Esophagus muscularis mucosa (tissue), 4 donors: ENCODE measurements around the gene ARID3A. TPM values are rescaled to one million over a fixed set of nuclear protein-coding genes. Genes with fewer than 3 reads are reported as not detected.

Experiments used
- DNase-seq: peaks from one replicate; pipeline ENCODE4 v3.0.0-alpha.2; 2017; ENCODE audit errors: extremely low spot score
- H3K27ac ChIP-seq, 4 donors: fragments of 200-600 bp; sonication (generic); replicated peaks in 1 of 4; 1 replicate in 3 of 4; 2 replicates in 1 of 4; pipeline ENCODE4 v1.5.1; 2016 to 2019; ENCODE audit warnings: mild to moderate bottlenecking in 1 of 4
- H3K27me3 ChIP-seq, 4 donors: fragments of 200-600 bp; sonication (generic); one replicate each; pipeline versions ENCODE4 v1.5.1 to v1.6.0; 2016 to 2019
- H3K36me3 ChIP-seq, 4 donors: fragments of 200-600 bp; sonication (generic); one replicate each; pipeline ENCODE4 v1.5.1; 2016 to 2019
- H3K4me1 ChIP-seq, 4 donors: fragments of 200-600 bp; sonication (generic); one replicate each; pipeline ENCODE4 v1.5.1; 2016 to 2019
- H3K4me3 ChIP-seq, 4 donors: fragments of 200-600 bp; sonication (generic); 1 replicate in 2 of 4; 2 replicates in 2 of 4; pipeline ENCODE4 v1.5.1; 2016 to 2019; ENCODE audit warnings: mild to moderate bottlenecking in 4 of 4, moderate library complexity in 1 of 4
- H3K9me3 ChIP-seq, 4 donors: fragments of 200-600 bp; sonication (generic); 1 replicate in 3 of 4; 2 replicates in 1 of 4; pipeline ENCODE4 v1.5.1; 2016 to 2019
- EP300 ChIP-seq: sonication (generic); formaldehyde crosslinking; IDR thresholded peaks from one replicate; pipeline ENCODE4 v1.6.1; 2017; ENCODE audit warnings: antibody characterized with exemption
- POLR2A ChIP-seq: fragments of 450-650 bp; IDR thresholded peaks from one replicate; pipeline ENCODE4 v1.6.1; 2017; ENCODE audit warnings: antibody characterized with exemption, moderate library complexity, mild to moderate bottlenecking, low read depth
- POLR2AphosphoS5 ChIP-seq, 2 donors: sonication (generic); formaldehyde crosslinking; IDR thresholded peaks; one replicate each; pipeline ENCODE4 v1.6.1; 2017; ENCODE audit warnings: antibody characterized with exemption in 2 of 2
- WGBS: methylation state at CpG from one replicate; pipeline ENCODE4 v1.1.5; 2018; 5-methylcytosine and 5-hydroxymethylcytosine counted together
- intact Hi-C: fragments of 100-400 bp; cut with DNase I; formaldehyde crosslinking; loops from one replicate; pipeline ENCODE4 v1.15.1; 2023
- total RNA-seq, 4 donors: library from RNA; depleted of rRNA; stranded (reverse); fragments of >200 nt; gene quantifications; one replicate each; pipeline versions ENCODE4 v1.1.0 to v1.2.1, GENCODE V29; 2016
- TF ChIP-seq, protein P1 (sequence below), 3 experiments: fragments of 200-600 bp in 2 of 3; fragments of 450-650 bp in 1 of 3; sonication (generic) in 2 of 3; IDR thresholded peaks; one replicate each; pipeline ENCODE4 v1.5.1; 2017 to 2019; ENCODE audit warnings: antibody characterized with exemption in 3 of 3, mild to moderate bottlenecking in 2 of 3, moderate library complexity in 1 of 3

ARID3A gene
- total RNA-seq, 4 donors from 2014 or later = 2.9 to 8.4 (median 5.0) TPM

DNA sequence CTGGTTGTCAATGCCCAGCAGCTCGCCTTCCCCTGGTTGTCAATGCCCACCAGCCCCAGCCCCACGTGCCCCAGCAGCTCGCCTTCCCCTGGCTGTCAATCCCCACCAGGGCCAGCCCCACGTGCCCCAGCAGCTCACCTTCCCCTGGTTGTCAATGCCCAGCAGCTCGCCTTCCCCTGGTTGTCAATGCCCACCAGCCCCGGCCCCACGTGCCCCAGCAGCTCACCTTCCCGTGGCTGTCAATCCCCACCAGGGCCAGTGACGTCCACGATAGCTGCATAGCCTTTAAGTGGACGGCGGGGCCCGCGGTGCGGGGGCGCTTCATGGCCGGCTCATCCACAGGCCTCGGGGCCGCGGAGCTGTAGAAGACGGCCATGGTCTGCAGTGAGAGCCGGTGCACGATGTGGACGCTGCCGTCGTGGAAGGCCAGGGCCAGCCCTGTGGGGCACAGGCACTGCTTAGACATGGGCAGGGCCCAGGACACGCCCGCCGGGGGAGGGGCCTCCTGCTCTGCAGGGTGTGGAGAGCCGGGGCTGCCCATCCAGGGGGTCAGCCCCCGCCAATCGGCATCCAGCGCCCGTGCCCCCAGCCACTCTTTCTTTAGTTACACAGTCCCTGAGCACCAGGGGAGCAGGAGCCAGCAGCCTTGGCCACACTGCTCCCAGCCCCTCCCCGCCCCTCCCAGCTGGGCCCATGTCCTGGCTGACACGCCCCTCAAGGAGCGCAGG, 46.0 kb upstream of the ARID3A start:
- peaks cover 45 to 98% (median 87%) of the 10 kb centered on the region in 4 donors for H3K36me3 ChIP-seq
- TF ChIP-seq POLR2AphosphoS5 (IDR thresholded peaks at IDR 0.05) (no peak), EP300 (no peak), POLR2A (no peak)
- TF ChIP-seq, protein P1, sequence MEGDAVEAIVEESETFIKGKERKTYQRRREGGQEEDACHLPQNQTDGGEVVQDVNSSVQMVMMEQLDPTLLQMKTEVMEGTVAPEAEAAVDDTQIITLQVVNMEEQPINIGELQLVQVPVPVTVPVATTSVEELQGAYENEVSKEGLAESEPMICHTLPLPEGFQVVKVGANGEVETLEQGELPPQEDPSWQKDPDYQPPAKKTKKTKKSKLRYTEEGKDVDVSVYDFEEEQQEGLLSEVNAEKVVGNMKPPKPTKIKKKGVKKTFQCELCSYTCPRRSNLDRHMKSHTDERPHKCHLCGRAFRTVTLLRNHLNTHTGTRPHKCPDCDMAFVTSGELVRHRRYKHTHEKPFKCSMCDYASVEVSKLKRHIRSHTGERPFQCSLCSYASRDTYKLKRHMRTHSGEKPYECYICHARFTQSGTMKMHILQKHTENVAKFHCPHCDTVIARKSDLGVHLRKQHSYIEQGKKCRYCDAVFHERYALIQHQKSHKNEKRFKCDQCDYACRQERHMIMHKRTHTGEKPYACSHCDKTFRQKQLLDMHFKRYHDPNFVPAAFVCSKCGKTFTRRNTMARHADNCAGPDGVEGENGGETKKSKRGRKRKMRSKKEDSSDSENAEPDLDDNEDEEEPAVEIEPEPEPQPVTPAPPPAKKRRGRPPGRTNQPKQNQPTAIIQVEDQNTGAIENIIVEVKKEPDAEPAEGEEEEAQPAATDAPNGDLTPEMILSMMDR (IDR thresholded peaks at IDR 0.05) = no peak
- H3K27ac ChIP-seq = no peak overlapping the region
- no peaks in the 10 kb centered on the region for H3K4me1 ChIP-seq
- no peaks in the 10 kb centered on the region for H3K27me3 ChIP-seq
- WGBS = 86% methylated on average over 18 of the region's 37 CpGs
- no peak for DNase-seq
- intact Hi-C loops = no loop called here
- no peak overlapping the region for H3K4me3 ChIP-seq
- H3K9me3 ChIP-seq = no peaks in the 10 kb centered on the region

DNA sequence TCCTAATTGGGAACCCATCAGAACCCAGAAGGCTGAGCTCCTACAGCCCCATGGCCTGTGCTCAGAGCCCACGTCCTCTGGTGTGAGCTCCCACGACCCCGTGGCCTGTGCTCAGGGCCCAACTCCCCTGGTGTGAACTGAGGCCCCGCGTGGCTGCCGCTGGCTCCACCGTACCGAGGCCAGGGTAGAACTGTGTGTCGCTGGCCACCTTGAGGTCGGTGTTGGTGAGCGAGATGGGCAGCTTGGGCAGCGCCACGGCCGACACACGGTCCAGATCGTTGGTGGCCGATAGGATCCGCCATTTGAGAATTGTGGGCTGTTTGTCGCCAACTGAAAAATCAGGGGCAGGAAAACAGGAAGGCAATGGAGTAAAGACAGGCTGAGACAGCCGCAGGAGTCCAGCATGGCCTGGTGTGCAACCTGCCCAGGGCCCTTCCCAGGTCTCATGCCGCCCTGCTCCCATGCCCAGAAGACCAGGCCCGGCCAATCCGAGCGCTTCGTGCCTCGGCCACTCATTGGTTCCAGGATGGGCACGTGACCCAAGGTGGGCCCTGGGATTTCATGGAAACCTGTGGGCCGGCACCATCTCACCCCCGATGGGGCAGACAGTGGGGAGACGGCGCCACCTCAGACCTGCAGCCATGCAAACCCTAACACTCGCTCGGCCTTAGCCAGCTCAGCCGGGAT, 44.3 kb upstream of the ARID3A start:
- Histone ChIP-seq H3K27me3 (no peaks in the 10 kb centered on the region), H3K9me3 (no peaks in the 10 kb centered on the region), H3K4me1 (no peaks in the 10 kb centered on the region), H3K36me3 (peaks cover 53 to 98% (median 87%) of the 10 kb centered on the region in 4 donors), H3K4me3 (no peak overlapping the region), H3K27ac (no peak overlapping the region)
- intact Hi-C loops = no loop called here
- no peak for DNase-seq
- TF ChIP-seq, protein P1 (IDR thresholded peaks at IDR 0.05) = no peak
- TF ChIP-seq POLR2AphosphoS5 (IDR thresholded peaks at IDR 0.05) (no peak), EP300 (no peak), POLR2A (no peak)
- WGBS = 96% methylated on average over 31 of the region's 34 CpGs

DNA sequence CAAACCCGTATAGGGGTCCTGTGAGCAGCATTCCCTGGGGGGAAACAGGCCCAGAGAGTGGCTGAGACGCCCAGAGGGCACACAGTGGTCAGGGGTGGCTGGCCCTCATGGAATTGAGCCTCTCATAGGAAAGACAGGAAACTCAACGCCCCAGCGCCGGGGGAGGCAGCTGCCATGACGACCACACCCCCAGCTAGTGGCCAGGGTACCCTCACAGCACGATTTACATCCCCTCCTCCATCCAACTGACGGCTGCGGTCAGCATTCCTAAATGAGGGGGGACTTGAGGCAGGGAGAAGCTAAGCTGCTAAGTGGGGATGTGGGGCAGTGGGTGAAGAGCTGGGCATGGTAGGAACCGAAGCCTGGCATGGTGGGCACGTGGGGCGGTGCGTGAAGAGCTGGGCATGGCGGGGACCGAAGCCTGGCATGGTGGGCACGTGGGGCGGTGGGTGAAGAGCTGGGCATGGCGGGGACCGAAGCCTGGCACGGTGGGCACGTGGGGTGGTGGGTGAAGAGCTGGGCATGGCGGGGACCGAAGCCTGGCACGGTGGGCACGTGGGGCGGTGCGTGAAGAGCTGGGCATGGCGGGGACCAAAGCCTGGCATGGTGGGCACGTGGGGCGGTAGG, 42.9 kb upstream of the ARID3A start:
- DNase-seq = no peak
- Histone ChIP-seq H3K4me1 (no peaks in the 10 kb centered on the region), H3K27ac (no peak overlapping the region), H3K27me3 (no peaks in the 10 kb centered on the region), H3K36me3 (peaks cover 48 to 98% (median 89%) of the 10 kb centered on the region in 4 donors), H3K9me3 (no peaks in the 10 kb centered on the region), H3K4me3 (no peak overlapping the region)
- TF ChIP-seq, protein P1 (IDR thresholded peaks at IDR 0.05) = no peak
- TF ChIP-seq EP300 = no peak
- TF ChIP-seq POLR2A = no peak
- 92% methylated on average over 25 of the region's 30 CpGs for WGBS
- intact Hi-C loops = no loop called here

DNA sequence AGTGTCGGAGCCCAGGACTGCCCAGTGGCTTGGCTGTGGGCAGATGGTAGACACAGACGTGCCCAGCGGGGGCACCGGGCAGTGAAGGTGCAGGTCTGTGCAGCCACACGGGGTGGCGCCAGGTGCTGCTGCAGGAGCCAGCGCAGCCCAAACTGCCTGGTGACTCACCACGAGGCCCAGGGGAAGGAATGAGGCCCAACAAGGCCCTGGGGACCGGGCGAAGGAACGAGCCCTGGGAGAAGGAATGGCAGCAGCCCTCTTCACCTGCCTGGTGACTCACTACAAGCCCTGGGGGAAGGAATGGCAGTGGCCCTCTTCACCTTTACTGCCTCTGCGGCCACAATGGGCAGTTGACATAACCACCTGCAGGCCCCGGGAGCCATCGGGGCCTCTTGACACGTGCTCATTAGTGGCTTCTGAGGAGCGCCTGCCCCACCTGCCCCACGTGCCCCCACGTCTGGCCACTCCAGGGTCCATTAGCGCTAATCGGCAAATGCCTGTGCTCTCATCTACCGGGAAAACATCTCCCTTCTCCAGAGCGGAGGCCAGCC, 42.1 kb upstream of the ARID3A start:
- 88% methylated on average over 14 of the region's 22 CpGs for whole genome bisulfite sequencing
- H3K9me3 ChIP-seq = no peaks in the 10 kb centered on the region

More for the DNA sequence above, 42.1 kb upstream of the ARID3A start:
- H3K4me3 ChIP-seq = no peak overlapping the region
- TF ChIP-seq EP300 (no peak), POLR2A (no peak)
- no peaks in the 10 kb centered on the region for H3K4me1 ChIP-seq
- H3K36me3 ChIP-seq = peaks cover 52 to 100% (median 94%) of the 10 kb centered on the region in 4 donors
- H3K27ac ChIP-seq = no peak overlapping the region
- intact Hi-C loops = no loop called here
- H3K27me3 ChIP-seq = no peaks in the 10 kb centered on the region
- DNase-seq = no peak
